ENCODE data around the gene PCBP4.
"Not testable (repeated sequence)": the region's sequence is repeated elsewhere in the genome, so short reads cannot be mapped to it uniquely, and the experiment has no call there.

Gene PCBP4

GRCh38 chr3:51994530-51994929, 27.3 kb upstream of the PCBP4 start:
- no peak for DNase-seq (ENCODE audit: low read depth in 3 of 3)

GRCh38 chr3:51993657-51994056, 26.4 kb upstream of the PCBP4 start:
- DNase-seq (ENCODE audit: low read depth in 3 of 3), result not testable (repeated sequence)

GRCh38 chr3:51992017-51992682, 24.9 kb upstream of the PCBP4 start:
- no peak for DNase-seq (ENCODE audit: low read depth in 3 of 3)

DNA sequence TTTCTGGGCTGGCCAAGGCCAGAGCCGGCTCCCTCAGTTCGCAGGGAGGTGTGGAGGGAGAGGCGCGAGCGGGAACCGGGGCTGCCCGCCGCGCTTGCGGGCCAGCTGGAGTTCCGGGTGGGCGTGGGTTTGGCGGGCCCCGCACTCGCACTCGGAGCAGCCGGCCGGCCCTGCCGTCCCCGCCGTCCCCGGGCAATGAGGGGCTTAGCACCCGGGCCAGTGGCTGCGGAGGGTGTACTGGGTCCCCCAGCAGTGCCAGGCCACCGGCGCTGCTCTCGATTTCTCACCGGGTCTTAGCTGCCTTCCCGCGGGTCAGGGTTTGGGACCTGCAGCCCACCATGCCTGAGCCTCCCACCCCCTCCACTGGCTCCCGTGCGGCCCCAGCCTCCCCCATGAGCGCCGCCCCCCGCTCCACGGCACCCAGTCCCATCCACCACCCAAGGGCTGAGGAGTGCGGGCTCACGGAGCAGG, 23.3 kb upstream of the PCBP4 start:
- not testable (repeated sequence) for DNase-seq (ENCODE audit: low read depth in 3 of 3)

DNA sequence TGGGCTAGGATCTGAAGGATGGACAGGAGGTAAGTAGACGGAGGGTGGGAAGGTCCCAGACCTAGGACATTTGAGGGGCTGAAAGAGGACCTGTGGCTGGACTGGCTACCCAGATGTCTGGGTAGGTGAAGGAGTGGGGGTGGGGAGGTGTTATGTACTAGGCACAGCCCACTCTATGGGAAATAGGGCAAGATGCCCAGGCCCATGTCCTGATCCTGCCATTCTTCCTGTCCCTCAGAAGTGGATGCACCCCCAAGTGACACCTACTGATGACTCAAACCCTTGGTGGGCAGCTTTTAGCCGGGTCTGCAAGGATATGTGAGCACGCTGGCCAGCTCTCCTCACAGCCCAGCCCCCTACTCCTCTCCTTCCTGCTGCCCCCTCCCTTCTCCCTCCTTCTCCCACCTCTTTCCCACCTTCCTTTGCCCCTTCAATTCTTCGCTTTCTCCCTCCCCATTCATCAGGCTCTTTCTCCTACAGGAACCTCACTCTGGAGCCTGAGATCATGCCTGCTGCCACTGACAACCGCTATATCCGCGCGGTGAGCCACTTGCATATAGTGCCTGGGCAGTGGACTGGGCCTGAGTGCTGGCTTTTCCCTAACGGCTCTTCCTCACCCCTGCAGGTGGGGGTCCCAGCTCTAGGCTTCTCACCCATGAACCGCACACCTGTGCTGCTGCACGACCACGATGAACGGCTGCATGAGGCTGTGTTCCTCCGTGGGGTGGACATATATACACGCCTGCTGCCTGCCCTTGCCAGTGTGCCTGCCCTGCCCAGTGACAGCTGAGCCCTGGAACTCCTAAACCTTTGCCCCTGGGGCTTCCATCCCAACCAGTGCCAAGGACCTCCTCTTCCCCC, 21.3 kb upstream of the PCBP4 start:
- DNase-seq (ENCODE audit: low read depth in 3 of 3), result no peak

DNA sequence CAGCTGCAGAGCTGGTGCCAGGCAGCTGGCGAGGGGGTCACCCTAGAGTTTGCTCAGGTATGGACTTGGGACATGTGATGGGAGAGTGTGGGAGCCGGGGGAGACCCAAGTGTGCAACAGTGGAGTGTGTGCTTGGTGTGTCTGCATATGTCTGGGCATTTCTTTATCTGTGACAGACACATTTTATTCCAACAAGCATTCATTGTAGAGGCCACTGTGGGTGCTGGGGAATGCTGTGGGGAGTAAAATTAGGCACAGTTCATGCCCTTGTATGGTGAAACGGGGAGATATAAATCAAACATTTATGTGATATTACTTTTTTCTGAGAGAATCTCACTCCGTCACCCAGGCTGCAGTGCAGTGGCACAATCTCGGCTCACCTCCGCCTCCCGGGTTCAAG, 20.3 kb upstream of the PCBP4 start:
- no peak for DNase-seq (ENCODE audit: low read depth in 3 of 3)

DNA sequence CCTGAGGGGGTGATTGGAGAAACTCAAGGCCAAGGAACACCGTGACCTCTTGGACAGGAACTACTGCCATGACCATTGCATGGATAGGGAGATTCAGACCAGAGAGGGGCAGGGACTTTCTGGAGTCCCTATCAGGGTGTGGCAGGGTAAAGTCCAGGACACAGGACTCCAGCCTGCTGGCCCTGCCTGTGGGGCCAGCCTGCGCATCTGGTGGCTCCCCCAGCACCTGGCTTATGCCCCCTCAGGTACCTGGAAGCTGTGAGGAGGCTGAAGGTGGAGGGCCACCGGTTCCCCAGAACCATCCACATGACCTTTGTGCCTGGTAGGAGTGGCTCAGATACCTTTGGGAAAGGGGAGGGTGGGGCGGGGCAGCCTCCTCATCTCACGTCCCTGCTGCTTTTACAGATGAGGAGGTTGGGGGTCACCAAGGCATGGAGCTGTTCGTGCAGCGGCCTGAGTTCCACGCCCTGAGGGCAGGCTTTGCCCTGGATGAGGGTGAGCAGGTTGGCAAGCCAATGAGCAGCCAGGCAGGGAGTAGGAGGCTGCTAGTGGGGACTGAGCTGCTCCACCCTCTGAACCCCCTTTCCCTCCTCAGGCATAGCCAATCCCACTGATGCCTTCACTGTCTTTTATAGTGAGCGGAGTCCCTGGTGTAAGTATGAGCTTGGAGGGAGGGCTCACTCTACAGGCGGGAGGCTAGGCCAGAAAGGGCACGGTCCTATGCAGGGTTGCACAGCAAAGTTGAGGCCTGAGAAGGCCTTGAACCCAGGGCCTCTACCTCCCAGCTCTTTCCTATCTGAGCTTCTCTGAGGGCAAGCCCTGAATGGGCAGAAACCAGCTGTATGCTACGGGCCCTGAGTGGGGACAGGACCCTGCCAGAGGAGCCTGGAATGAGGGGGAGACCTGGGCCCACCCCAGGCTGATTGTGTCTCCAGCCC, 19.0 kb upstream of the PCBP4 start:
- no peak for DNase-seq (ENCODE audit: low read depth in 3 of 3)

DNA sequence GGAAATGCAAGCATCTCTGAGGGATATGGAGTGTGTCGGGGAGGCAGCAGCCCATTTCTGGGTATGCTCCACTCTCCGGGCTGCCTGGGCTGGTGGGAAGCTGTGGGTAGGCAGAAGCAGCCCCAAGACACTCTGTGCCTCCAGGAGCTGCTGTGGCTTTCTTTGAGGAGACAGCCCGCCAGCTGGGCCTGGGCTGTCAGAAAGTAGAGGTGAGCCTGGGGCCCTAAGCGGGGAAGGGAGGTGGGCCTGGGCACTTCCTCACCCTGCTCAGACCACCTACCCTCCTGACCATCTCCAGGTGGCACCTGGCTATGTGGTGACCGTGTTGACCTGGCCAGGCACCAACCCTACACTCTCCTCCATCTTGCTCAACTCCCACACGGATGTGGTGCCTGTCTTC, 17.8 kb upstream of the PCBP4 start:
- no peak for DNase-seq (ENCODE audit: low read depth in 3 of 3)

DNA sequence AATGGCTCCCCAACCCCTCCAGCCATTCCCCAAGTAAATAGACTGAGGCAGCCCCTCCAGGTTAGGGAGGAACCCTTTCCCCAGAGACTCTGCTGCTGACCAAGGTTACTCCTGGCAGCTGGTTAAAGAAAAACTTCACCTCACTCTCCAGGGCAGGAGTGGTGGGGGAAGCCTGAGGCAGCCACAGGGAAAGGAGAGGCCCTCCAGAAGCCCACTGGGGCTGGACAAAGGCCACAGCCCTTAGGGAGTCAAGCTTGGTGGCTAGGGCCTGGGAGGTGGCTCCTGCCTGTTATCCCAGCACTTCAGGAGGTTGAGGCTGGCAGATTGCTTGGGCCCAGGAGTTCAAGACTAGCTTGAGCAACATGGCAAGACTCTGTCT, 17.0 kb upstream of the PCBP4 start:
- DNase-seq (ENCODE audit: low read depth in 3 of 3), result no peak

DNA sequence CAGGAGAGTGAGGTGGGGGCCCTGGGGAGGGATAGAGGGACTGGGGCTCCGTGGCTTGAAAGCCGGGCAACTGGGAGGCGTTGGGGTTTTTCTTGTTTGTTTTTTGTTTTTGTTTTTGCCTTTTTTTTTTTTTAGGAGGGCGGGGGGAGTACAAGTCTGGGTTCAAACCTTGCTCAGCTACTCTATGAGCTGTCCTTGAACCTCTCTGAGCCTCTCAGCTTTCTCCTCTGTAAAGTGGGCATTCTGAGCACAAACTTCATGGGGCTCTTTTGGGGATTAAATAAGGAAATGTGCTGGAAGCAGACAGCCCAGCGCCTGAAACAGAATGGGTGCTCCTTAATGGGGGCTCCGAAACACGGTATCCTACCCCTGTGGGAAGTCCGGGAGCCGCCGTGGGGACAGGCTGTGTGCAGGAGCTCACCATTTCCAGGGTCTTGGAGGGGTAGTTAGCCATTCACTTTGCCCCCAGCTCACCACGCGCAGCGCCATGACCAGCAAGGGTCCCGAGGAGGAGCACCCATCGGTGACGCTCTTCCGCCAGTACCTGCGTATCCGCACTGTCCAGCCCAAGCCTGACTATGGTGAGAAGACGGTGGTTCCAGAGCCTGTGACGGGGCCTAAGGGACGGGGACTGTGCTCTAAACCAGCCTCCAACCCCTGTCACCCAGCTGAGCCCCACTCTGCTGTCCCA, 16.5 kb upstream of the PCBP4 start:
- DNase-seq (ENCODE audit: low read depth in 3 of 3), result no peak

DNA sequence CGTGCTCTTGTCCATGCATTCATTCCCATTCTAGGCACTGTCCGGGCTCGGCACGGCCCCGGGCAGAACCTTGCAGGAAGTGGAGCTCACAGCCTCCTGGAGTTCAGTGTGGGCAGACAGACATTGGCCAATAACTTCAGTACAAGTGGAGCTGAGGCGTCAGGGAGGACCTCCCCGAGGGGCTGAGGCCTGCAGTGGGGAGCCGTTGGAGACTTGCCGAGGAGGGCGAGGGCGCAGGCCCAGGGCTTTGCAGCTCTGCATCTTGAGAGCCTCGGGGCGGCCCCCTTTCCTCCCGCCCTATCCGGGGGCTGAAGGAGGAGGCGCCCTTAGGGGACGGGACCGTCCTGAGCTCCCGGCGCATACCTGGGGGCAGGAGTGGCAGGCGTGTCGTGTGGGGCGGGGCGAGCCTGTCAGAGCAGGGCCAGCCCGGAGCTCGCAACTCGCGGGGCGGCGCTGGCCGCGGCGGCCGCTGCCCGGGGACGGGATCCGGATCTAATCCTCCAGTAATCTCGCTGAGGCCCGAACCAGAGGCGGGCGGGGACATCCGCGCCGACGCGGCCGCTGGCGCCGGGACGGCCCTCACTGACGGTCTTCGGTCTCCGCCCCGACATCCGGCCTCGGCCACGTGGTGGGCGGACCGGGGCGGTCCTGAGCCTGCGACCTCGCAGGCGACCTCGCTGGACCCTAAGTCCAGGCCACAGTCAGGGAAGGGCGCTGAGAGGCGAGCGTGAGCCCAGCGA, 15.8 kb upstream of the PCBP4 start, which contains the start of gene ACY1:
Gene ACY1, plus strand, starts transcription at position 698 of the 740 bp plus-strand sequence. CDS start 530 bp downstream, outside the sequence.
- DNase-seq (ENCODE audit: low read depth in 3 of 3), result peak; percentile 42 to 68 (median 53)

DNA sequence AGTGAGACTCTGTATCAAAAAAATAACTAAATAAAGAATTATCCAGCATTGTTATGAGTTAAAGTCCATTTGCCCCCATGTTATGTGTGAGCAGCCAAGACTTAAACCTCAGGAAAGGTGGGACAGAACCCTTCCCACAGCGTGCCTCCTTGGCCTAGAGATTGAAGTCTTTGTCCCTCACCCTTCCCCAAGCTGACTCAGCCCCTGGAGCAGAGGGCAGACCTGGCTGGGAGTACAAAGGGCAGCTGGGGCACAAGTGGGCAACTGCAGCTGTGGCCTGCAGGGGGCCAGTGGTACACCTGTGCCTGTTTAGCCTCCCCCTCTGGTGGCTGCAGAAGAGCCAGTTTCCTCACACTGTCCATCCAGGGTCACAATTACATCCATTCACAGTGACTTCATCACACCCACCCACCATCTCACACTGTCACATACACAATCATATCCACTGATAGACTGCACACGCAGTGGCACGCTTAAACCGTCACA, 15.1 kb upstream of the PCBP4 start:
- DNase-seq (ENCODE audit: low read depth in 3 of 3), result no peak

DNA sequence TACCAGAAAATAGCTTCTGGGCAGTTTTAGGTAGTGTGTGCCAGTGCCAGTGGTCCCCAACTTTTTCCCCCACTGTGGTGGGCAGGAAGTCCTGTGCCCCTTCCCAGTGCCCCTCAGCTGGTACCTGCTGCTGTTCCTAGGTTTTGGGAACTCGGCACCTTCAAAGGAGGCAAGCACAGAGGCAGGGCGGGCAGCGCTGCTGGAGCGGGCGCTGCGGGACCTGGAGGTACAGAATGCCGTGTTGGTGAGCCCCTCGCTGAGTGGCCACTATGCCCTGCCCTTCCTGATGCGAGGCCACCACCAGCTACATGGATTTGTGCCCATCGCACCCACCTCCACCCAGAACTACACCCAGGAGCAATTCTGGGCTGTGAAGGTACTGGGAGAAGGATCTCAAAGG, 13.0 kb upstream of the PCBP4 start:
- no peak for DNase-seq (ENCODE audit: low read depth in 3 of 3)

- DNase-seq (ENCODE audit: low read depth in 3 of 3), result no peak
Measured at GRCh38 chr3:51978143-51978502, 10.9 kb upstream of the PCBP4 start.

DNA sequence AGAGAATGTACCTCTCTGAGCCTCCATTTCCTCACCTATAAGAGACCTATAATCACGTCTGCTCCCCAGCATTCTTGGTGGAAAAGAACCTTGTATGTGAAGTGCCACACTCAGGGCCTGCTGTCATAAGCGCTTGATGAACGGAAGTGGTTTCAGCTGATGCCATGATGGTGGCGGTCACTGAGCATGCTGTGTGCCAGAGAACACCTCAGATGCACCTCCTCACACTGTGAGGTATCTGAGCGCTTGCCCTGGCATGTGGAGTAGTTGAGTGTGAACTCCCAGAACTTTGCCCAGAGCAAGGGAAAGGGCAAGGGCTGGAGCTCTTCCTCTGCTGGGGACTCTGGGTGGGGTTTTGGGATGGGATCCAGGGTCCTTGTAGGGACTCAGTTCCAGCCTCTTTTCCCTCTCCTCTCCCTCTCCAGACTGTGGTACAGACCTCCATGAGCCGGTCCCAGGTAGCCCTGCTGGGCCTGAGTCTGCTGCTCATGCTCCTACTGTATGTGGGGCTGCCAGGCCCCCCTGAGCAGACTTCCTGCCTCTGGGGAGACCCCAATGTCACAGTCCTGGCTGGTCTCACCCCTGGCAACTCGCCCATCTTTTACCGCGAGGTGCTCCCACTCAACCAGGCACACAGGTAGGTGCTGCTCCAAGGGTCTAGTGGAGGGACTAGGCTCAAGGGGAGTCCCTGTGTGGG, 10.3 kb upstream of the PCBP4 start:
- no peak for DNase-seq (ENCODE audit: low read depth in 3 of 3)

DNA sequence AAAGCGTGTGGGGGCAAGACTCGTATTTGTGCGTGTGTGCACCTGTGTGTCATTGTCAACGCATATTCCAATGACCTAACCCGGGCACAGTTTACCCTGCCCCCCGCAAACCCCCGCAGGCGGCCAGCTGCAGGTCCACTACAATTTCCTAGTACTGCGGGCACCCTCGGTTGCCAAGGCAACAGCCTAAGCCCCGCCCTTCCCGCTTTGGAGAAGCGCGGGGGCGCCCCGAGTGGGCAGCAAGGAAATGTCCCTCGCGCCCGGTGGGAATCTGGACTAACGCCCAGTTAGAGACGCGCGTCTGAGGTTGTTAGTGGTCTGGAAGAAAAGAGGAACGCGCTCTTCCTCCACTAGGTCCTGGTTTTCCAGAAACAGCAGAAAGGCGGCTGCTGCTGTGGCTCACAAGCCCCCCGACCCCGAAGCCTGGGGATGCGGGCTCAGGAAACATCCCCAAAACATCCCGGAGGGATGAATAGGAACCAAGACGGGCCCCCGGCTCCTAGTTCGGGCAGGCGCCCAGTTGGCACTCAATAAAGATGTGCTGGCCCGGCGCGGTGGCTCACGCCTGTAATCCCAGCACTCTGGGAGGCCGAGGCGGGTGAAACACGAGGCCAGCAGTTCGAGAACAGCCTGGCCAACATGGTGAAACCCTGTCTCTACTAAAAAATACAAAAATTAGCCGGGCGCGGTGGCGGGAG, 8.7 kb upstream of the PCBP4 start:
- no peak for DNase-seq (ENCODE audit: low read depth in 3 of 3)

GRCh38 chr3:51974963-51975851, 8.0 kb upstream of the PCBP4 start, which contains the start of gene ABHD14A:
TSS of gene ABHD14A (plus strand) at chr3:51975064. CDS start at chr3:51975136, 72 bp downstream.
- peak; percentile 38 to 55 (median 47) for DNase-seq (ENCODE audit: low read depth in 3 of 3)

Measured in stimulated activated CD4-positive, alpha-beta T cell treated with anti-CD3 and anti-CD28 coated beads, TNF-alpha, amount 100 ng/mL, for 4 hours (primary cell).